ENCODE data around the gene BCL2L1. TPM values are rescaled to one million over a fixed set of nuclear protein-coding genes. Genes with fewer than 3 reads are reported as not detected.

Gene BCL2L1
- total RNA-seq, 1 donor from 2014 or later = 52.9 TPM

DNA sequence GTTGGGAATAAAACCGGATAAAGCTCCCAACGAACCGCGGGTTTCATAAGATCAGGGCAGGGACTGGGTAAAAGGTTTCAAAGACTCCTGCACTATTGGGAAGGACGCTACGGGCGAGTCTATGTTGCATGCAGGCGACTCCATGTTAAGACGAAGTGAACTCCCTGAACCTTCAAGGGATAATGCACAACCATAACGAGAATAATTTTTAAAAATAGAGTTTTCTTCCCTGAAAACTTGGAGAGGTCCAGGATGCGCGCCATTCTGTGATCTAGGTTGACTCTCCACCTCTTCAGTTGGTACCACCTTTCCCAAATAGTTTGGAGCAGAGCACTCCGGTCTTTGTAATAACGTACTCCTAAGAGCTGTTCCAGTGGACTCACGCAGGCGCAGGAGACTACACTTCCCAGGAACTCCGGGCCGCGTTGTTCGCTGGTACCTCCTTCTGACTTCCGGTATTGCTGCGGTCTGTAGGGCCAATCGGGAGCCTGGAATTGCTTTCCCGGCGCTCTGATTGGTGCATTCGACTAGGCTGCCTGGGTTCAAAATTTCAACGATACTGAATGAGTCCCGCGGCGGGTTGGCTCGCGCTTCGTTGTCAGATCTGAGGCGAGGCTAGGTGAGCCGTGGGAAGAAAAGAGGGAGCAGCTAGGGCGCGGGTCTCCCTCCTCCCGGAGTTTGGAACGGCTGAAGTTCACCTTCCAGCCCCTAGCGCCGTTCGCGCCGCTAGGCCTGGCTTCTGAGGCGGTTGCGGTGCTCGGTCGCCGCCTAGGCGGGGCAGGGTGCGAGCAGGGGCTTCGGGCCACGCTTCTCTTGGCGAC is 16.3 kb upstream of the BCL2L1 start, which contains the start of gene TPX2:
TSS of gene TPX2 (plus strand) at position 562 of the 821 bp plus-strand sequence. CDS start 18,187 bp downstream, outside the sequence.
- Mint-ChIP-seq H3K9me3 (ENCODE audit: unreplicated experiment) (no peaks in the 10 kb centered on the region), H3K4me1 (ENCODE audit: unreplicated experiment) (no peaks in the 10 kb centered on the region), H3K4me3 (ENCODE audit: unreplicated experiment) (no peak within 1 kb of the TSS), H3K27ac (ENCODE audit: unreplicated experiment) (peak within 1 kb of the TSS; percentile 52), H3K27me3 (ENCODE audit: unreplicated experiment) (peaks cover 3% of the 10 kb centered on the region), H3K36me3 (ENCODE audit: low read depth, unreplicated experiment) (no peaks in the 10 kb centered on the region)
- TF ChIP-seq, protein P1, sequence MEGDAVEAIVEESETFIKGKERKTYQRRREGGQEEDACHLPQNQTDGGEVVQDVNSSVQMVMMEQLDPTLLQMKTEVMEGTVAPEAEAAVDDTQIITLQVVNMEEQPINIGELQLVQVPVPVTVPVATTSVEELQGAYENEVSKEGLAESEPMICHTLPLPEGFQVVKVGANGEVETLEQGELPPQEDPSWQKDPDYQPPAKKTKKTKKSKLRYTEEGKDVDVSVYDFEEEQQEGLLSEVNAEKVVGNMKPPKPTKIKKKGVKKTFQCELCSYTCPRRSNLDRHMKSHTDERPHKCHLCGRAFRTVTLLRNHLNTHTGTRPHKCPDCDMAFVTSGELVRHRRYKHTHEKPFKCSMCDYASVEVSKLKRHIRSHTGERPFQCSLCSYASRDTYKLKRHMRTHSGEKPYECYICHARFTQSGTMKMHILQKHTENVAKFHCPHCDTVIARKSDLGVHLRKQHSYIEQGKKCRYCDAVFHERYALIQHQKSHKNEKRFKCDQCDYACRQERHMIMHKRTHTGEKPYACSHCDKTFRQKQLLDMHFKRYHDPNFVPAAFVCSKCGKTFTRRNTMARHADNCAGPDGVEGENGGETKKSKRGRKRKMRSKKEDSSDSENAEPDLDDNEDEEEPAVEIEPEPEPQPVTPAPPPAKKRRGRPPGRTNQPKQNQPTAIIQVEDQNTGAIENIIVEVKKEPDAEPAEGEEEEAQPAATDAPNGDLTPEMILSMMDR (IDR thresholded peaks at IDR 0.05; ENCODE audit: unreplicated experiment) = no peak
- DNase-seq (ENCODE audit: low spot score) = peak; percentile 92

DNA sequence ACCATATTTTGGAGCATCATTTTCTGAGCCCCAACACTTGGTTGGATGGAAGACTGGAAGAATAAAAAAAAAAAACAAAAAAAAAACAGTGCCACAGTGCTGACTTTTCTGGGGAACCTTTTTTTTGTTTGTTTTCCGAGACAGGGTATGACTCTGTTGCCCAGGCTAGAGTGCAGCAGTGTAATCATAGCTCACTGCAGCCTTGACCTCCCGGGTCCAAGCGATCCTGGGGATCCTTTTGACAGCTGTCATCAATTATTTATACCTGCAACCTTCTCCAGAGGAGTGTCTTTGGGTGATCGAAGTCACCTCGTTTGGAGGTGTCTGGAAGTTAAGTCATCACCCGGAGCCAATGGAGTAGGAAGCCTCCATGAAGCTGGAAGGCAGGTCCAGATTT is 8.7 kb upstream of the BCL2L1 start:
- no peak overlapping the region for H3K27ac Mint-ChIP-seq (ENCODE audit: unreplicated experiment)
- no peaks in the 10 kb centered on the region for H3K36me3 Mint-ChIP-seq (ENCODE audit: low read depth, unreplicated experiment)
- TF ChIP-seq, protein P1 (IDR thresholded peaks at IDR 0.05; ENCODE audit: unreplicated experiment) = no peak
- H3K27me3 Mint-ChIP-seq (ENCODE audit: unreplicated experiment) = peaks cover 2% of the 10 kb centered on the region
- no peak for DNase-seq (ENCODE audit: low spot score)
- no peaks in the 10 kb centered on the region for H3K4me1 Mint-ChIP-seq (ENCODE audit: unreplicated experiment)
- no peak overlapping the region for H3K4me3 Mint-ChIP-seq (ENCODE audit: unreplicated experiment)
- H3K9me3 Mint-ChIP-seq (ENCODE audit: unreplicated experiment) = no peaks in the 10 kb centered on the region

DNA sequence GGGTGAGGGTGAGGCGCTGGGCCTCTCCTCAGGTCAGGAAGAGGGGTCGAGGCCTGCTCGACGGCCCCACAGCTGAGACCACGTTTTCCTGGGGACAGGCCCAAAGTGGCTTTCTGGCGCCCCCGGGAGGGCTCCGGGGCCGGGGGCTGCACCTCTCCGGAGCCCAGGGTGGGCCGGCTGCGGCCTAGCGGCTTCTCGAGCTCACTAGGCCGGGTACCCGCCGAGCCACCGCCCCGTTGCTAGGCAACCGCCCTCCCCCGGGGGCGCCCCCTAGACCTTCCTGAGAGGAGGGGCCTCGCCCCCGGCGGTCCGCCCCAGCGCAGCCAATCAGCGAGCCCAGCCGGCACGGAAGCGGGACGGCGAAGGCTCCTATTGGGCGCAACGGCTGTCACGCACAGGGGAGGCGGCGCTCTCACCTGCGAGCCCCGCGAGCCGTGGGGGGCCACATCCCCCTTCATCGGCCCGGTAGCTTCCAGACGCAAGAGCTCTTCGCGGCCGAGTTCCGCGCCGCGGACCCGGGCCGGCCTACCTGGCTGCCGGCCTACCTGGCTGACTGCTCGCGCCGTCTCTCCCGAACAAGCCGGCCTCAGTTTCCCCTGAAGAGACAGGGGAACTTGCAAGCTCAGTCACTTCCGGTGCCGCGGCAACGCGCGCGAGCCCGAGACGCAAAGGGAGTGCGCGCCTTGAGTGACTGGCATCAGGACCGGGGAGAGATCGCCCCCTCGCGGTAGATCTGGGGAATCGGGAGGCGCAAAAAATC is 831 bp upstream of the BCL2L1 start:
- TF ChIP-seq, protein P1 (IDR thresholded peaks at IDR 0.05; ENCODE audit: unreplicated experiment) = peak; percentile 93
- Mint-ChIP-seq H3K9me3 (ENCODE audit: unreplicated experiment) (no peaks in the 10 kb centered on the region), H3K4me3 (ENCODE audit: unreplicated experiment) (peak overlapping the region; percentile 90), H3K4me1 (ENCODE audit: unreplicated experiment) (peaks cover 40% of the 10 kb centered on the region), H3K27ac (ENCODE audit: unreplicated experiment) (peak overlapping the region; percentile 96), H3K36me3 (ENCODE audit: low read depth, unreplicated experiment) (peaks cover 7% of the 10 kb centered on the region), H3K27me3 (ENCODE audit: unreplicated experiment) (peaks cover 1% of the 10 kb centered on the region)
- DNase-seq (ENCODE audit: low spot score) = peak; percentile 100

DNA sequence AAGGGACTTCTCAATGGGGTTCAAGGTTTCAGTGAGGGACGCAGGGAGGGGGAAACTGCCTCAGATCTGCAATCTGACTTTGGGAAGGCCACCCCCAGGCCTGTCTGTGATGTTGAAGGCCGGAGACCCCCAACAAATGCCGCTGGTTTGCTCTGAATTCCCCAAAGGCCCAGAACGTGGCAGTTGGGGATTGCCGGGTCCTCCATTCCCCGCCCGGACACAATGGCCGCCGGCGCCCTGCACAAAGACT is 326 bp upstream of the BCL2L1 start:
- TF ChIP-seq, protein P1 (IDR thresholded peaks at IDR 0.05; ENCODE audit: unreplicated experiment) = no peak
- Mint-ChIP-seq H3K27ac (ENCODE audit: unreplicated experiment) (peak overlapping the region; percentile 96), H3K9me3 (ENCODE audit: unreplicated experiment) (no peaks in the 10 kb centered on the region), H3K27me3 (ENCODE audit: unreplicated experiment) (peaks cover 1% of the 10 kb centered on the region), H3K4me1 (ENCODE audit: unreplicated experiment) (peaks cover 40% of the 10 kb centered on the region), H3K4me3 (ENCODE audit: unreplicated experiment) (peak overlapping the region; percentile 90), H3K36me3 (ENCODE audit: low read depth, unreplicated experiment) (peaks cover 7% of the 10 kb centered on the region)
- DNase-seq (ENCODE audit: low spot score) = no peak

Measured in endothelial cell (in vitro differentiated cells).